IPS DF 4.7 (cell line): ENCODE results near the gene VPS18.
"Not testable (repeated sequence)": the region's sequence is repeated elsewhere in the genome, so short reads cannot be mapped to it uniquely, and the experiment has no call there.

Source experiments
- DNase-seq: peaks from one replicate; pipeline ENCODE4 v3.0.0-alpha.2; 2013; ENCODE audit warnings: low spot score; ENCODE audit errors: extremely low read depth

VPS18 gene, protein sequence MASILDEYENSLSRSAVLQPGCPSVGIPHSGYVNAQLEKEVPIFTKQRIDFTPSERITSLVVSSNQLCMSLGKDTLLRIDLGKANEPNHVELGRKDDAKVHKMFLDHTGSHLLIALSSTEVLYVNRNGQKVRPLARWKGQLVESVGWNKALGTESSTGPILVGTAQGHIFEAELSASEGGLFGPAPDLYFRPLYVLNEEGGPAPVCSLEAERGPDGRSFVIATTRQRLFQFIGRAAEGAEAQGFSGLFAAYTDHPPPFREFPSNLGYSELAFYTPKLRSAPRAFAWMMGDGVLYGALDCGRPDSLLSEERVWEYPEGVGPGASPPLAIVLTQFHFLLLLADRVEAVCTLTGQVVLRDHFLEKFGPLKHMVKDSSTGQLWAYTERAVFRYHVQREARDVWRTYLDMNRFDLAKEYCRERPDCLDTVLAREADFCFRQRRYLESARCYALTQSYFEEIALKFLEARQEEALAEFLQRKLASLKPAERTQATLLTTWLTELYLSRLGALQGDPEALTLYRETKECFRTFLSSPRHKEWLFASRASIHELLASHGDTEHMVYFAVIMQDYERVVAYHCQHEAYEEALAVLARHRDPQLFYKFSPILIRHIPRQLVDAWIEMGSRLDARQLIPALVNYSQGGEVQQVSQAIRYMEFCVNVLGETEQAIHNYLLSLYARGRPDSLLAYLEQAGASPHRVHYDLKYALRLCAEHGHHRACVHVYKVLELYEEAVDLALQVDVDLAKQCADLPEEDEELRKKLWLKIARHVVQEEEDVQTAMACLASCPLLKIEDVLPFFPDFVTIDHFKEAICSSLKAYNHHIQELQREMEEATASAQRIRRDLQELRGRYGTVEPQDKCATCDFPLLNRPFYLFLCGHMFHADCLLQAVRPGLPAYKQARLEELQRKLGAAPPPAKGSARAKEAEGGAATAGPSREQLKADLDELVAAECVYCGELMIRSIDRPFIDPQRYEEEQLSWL

DNA sequence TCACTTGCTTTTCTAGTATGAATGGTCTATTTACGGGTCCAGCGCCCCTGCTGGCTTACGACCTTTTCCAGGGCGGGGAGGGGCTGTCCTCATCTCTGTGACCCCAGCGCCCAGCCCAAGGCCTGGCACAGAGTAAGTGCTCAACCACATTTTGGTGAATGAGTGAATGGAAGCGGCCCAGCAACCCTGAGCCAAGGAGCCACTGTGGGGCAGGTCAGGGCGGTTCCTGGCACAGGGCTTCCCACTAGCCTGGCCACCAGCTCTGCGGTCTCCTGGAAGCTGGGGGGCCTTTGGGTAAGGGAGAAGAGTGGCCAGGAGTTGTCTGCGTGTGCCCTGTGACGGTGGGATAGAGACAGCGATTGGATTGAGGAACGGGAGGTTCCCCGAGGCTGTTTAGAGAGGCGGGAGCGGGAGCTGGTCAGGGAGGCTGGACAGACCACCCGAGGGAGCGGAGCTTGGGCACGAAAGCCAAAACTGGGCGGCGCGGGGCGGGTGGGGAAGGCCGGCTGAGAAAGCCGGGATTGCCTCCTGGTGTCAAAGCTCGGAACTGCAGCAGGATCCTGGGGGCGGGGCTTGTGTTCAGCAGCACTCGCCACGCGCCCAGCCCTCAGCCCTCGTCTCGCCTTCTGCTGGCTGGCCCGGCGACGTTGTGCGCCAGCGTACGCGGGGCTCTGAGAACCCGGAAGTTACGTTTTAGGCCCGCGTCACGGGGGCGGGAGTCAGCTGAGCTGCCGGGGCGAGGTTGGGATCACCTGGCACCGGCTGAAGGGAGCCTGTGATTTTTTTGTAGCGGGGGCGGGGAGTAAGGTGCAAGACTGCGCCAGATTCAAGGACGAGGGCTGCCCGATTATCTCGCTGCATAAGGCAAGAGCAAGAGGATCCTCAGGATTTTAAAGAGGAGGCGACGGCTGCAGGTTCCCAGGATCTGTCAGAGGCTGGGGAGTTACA, at the start of gene VPS18:
TSS of gene VPS18 (plus strand) at position 718 of the 948 bp plus-strand sequence. CDS start 319 bp downstream, outside the sequence.
- DNase-seq, result no peak

DNA sequence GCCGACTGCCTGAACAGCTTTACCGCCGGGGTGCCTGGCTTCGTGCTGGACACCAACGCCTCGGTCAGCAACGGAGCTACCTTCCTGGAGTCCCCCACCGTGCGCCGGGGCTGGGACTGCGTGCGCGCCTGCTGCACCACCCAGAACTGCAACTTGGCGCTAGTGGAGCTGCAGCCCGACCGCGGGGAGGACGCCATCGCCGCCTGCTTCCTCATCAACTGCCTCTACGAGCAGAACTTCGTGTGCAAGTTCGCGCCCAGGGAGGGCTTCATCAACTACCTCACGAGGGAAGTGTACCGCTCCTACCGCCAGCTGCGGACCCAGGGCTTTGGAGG, 49.6 kb upstream of the VPS18 start:
- no peak for DNase-seq

DNA sequence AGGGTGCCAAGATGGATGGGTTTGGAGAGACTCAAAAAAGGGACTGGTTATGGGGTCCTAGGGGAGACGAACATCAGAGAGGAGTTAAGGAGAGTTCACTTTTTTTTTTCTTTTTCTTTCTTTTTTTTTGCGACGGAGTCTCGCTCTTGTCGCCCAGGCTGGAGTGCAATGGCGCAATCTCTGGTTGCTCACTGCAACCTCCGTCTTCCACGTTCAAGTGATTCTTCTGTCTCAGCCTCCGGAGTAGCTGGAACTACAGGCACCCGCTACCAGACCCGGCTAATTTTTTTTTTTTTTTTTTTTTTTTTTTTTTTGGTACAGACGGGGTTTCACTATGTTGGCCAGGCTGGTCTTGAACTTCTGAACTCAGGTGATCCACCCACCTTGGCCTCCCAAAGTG, 49.2 kb upstream of the VPS18 start:
- DNase-seq, result no peak

DNA sequence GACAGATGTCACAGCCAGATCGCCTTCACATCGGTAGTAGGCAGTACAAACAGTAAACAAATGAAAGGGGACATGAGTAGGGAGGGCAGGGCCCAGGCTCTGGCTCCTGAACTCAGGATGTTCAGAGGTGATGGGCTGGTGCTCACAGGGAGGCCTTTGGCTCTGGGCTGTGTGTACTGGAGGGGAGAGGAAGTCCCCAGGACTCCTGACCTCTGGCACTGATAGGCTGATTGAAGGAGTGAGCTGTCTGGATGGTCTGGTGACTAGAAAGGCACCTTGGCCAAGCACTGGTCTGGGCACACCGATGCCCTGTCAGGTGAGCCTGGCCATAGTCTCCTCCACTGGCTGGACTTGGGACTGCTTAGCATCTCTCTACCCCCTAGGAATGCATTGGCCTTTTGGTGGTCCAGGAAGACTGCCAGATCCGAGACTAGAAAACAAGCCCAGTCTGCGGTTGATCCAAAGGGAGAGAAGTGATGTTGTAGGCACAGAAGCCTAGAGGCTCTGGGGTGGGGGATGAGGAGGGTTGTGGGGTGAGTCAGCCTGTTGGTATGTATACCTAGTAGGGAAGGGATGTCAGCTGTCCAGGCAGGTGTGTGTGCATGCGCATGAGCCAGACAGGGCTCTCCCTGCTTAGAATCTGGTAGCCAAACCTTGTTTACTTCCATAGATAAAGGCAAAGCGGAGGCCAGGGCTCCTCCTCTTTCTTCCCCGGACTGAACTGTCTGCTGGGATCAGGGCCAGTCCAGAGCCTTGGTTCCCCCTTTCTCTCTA, 48.6 kb upstream of the VPS18 start:
- DNase-seq, result no peak

DNA sequence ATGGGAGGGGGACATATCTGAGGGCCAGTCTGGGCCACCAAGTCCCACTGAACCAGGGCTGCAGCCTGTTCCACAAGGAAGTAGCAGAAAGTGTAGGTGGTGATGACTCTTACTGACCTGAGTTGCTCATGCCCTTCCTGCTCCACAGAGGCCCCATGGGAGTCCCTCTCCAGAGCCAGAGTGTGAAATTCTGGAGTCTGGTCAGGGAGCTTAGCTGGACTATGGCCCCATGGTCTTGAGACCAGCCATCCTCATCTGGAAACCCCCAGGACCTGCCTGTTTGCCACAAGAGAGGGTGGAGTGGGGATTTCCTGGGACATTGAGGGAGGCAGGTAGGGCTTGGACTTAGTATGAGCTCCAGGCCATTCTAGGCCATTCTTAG, 47.4 kb upstream of the VPS18 start:
- DNase-seq, result no peak

DNA sequence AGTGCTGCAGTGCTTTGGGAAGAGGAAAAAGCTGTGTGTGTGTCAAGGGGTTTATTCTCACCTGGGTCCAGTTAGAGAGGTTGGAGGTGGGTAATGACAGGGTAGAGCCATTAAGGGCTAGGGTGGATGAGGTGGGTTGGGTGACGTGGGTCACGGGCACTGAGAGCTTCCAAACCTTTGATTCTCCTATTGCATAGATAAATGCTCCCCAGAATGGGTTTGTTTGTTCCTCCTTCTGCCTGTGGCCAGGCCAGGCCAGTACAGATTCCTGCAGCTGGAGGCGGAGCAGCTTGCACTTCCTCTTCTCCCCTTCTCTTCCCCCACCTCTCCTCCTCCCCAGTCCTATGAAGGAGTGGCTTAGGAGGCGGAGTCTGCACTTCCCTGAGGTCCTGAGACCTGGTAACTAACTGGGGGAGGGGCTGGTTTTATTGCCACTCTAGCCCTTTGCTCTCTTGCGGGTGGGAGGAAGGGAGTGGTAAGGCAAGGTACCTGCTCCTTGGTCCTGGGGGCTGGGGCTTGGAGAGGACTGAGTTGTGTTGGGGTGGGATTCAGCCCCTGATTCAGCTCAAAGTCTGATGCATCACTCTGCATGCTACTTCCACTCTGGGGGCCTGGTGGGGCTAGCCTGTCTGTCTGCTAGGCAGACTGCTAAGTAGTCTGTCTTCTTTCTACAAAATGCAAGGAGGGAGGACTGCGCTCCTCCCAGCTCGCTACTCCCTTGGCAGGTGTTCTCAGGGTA, 46.9 kb upstream of the VPS18 start:
- no peak for DNase-seq

DNA sequence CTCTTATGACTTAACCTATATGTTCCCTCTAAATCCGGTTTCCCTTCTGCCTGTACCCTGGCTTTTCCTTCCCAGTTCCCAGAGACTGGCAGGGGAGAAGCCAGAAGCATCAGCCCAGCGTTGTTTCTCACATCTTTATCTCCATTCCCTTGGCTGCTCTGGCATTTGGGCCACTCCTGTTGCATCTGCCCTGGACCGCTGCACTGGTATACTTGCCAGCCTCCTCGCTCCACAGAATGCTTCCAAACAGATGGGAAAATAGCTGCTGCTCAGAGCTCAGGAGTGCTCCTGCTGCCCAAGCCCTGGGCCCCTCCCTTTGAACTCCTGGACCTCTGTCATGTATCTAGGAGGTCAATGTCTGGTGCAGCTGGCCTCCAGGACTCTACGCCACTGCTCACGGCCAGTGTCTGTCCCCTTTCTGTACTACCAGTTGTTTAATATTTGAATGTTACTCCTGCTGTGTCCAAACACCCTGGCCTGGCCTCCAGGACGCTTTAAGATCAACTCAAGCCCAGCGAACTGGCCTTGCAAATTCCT, 43.6 kb upstream of the VPS18 start:
- DNase-seq, result no peak

DNA sequence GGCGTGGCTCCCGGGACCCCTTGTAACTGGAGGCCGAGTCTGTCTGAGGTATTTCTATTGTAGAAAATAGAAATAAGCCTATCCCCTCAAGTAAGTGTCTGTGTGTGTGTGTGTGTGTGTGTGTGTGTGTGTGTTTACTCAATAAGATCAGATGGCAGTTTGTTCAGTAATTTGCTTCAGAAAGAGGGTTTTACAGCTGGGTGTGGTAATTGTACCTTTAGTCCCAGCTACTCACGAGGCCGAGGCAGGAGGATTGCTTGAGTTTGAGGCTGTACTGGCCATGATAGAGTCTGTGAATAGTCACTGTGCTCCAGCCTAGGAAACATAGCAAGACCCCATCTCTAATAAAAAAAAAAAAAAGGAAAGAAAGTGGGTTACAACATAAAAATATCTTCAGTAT, 41.7 kb upstream of the VPS18 start:
- no peak for DNase-seq

DNA sequence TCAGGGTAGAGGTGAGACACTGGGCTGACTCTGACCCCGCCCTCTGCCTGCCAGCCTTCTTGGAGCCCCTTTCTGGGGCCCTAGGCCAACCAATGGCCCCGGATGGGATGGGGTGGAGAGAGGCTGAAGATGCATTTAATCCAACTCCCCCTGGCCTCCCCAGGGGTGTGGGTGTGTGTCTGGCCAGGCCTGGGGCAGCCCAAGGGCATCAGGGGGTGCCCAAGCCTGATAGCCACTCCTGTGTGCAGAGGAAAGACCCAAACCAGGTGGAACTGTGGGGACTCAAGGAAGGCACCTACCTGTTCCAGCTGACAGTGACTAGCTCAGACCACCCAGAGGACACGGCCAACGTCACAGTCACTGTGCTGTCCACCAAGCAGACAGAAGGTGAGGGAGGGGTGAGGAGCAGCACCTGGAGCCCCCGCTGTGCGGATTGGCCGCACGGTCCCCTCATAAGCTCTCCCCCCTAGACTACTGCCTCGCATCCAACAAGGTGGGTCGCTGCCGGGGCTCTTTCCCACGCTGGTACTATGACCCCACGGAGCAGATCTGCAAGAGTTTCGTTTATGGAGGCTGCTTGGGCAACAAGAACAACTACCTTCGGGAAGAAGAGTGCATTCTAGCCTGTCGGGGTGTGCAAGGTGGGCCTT, 40.9 kb upstream of the VPS18 start:
- DNase-seq, result no peak

DNA sequence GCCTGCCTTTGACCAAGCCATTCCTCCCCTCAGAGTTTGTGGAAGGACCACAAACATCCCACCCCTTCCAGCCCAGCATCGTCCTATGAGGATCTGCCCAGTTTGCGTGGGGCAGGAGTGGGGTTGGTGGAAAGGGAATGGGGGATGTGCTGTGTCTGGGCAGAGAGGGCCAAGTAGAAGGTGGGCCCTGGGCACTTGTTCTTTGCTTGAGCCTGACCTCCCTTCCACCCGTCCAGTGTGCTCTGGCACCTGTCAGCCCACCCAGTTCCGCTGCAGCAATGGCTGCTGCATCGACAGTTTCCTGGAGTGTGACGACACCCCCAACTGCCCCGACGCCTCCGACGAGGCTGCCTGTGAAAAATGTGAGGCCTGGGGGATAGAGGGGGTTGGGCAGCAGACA, 40.1 kb upstream of the VPS18 start:
- DNase-seq, result no peak

DNA sequence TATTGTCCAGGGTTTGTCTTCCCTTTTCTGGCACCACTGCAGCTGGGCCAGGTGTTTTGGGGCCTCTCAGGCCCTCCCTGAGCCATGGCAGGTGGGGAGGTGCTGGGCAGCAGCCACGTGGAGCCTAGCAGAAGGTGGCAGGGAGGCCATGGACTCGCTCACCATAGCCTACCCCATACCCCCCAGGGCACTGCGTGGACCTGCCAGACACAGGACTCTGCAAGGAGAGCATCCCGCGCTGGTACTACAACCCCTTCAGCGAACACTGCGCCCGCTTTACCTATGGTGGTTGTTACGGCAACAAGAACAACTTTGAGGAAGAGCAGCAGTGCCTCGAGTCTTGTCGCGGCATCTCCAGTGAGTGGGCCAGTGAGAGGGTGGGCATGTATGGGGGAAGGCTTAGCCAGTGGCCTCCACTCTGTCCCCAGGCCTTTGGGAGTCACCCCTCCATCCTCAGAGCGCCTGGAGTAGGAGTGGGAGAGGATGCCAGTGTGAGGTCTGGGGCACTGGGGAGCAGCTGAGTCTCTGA, 38.5 kb upstream of the VPS18 start:
- DNase-seq, result no peak

DNA sequence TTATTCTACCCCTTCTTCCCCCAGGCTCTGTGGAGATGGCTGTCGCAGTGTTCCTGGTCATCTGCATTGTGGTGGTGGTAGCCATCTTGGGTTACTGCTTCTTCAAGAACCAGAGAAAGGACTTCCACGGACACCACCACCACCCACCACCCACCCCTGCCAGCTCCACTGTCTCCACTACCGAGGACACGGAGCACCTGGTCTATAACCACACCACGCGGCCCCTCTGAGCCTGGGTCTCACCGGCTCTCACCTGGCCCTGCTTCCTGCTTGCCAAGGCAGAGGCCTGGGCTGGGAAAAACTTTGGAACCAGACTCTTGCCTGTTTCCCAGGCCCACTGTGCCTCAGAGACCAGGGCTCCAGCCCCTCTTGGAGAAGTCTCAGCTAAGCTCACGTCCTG, 37.5 kb upstream of the VPS18 start:
- no peak for DNase-seq

DNA sequence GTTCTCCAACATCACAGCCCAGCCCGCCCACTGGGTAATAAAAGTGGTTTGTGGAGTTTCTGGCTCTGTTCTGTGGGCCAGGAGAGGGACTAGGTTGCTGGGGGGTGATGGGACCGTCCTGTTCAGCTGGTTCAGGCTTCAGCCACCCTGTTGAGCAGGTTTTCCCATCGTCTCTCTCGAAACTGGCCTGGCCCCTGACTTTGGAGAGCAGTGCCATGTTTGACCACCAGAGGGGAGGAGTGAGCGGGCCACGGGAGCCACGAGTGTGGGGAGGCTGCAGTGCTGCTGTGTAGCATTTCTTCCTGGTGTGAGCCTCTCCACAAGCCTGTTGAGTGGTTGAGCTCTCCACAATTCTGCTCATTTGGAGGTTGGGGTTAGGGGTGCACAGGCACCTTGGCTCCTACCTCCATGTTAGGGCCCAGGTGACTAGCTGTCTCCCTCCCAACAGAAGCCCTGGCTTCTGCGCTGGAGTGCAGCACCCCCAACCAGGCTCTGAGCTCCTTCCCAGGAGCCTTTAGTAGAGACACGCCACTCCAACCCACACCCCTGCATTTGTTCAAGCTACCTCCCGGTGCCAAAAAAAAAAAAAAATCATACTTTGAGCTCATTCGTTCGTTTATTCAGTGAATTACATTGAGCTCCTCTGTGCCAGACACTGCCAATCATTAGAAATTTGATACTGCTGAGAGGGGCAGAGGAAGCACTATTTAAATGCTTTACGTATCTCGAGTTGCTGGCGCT, 36.5 kb upstream of the VPS18 start:
- DNase-seq, result no peak

DNA sequence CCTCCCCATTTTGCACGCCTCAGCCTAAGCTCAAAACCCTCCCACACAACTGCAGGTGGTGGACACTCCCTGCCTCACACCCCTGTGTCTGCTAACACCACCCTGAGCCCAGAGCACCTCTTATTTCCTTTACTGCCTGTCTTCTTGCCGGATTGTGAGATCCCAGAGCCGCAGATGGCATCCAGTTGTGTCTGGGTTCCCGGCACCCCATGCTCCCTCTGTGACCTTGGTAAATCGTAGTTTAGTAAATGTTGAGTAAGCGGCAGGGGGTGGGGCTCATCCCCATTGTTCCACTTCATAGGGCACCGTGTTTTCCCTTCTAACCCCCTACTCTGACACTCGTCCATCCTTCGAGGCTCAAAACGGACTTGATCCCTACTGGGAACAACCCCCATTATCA, 35.5 kb upstream of the VPS18 start:
- DNase-seq, result no peak

DNA sequence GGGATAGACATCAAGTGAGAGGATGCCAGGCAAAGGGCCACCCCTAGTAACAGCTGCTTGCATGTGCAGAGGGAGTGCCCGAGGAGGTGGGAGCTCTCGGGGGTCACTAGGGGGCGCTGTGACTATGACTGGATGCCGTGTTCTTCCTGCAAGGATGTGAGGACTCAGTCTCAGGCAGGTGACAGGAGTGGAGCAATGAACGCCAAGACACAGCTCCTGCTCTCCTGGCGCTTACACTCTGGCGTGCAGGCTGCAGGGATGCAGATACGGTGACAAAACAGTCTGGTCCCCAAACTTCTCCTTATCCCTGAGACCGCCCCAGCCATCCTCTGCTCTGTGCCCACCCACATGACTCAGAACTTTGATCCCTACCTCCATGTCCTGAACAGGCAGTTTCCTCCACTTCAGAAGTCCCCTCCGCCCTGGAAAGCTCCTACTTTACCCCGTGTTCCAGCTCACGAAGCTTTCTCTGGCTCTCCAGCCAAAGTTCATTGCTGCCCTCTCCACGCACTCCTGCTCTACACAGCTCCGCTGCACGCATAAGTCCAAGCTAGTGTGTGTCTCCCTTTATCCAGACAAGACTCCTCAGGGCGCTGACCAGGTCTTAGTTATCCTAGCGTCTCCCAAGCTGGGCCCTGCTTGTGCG, 34.9 kb upstream of the VPS18 start:
- no peak for DNase-seq

DNA sequence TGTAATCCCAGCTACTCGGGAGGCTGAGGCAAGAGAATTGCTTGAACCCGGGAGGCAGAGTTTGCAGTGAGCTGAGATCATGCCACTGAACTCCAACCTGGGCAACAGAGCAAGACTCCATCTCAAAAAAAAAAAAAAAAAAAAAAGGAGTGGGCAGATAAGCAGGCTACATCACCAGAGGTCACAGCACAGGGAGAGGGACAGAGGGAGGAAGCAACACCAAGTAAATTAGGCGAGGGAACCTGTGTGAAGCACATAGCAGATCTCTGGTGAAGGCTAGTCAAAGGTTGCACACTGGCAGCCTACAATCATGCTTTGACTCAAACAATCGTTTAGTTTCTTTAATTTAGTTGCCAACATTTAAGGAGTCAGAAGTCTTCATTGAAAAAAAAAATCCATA, 33.1 kb upstream of the VPS18 start:
- not testable (repeated sequence) for DNase-seq

DNA sequence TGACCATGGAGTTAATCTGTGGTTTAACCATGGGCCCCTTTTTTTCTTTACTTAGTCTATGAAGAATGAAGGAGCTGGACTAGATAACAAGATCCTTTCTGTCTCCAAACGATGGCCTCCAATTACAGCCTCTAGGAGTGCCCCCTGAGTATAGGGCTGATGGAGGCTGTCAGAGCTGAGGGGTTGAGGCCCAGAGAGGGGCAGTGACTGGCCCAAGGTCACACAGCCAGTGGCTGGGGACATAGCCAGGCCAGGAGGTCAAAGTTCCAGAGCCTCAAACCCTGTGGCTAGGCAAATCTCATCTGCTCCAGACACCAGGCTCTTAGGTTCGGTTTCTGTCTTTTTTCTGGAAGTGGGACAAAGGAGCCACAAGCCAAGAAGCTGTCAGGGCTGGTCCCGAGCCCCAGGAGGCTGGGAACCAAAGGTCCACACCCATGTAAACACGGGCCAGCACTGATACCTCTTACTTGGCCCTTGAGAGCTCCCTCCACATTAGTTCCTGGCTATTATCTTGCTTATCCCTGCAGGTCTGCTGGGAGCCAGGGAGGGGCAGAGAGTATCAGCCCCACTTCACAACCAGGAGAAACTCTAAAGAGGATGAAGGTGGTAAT, 30.5 kb upstream of the VPS18 start:
- no peak for DNase-seq
